Thoracic aorta (tissue), 2 donors: ENCODE data around the gene TRAPPC13. TPM values are rescaled to one million over a fixed set of nuclear protein-coding genes. Genes with fewer than 3 reads are reported as not detected.
"Not testable (repeated sequence)": the region's sequence is repeated elsewhere in the genome, so short reads cannot be mapped to it uniquely, and the experiment has no call there.

Experiments used
- ATAC-seq: fragments of 150-250 bp; one replicate; pipeline ENCODE4 v1.8.0; 2017; ENCODE audit warnings: low read depth; ENCODE audit not compliant: insufficient number of reproducible peaks, low FRiP score
- DNase-seq: peaks from one replicate; pipeline ENCODE4 v3.0.0-alpha.2; 2020; ENCODE audit warnings: low spot score
- H3K27ac ChIP-seq, 2 donors: fragments of 200-600 bp; sonication (generic); 1 replicate in 1 of 2; 2 replicates in 1 of 2; pipeline ENCODE4 v1.5.1; 2016; ENCODE audit warnings: mild to moderate bottlenecking in 2 of 2, moderate library complexity in 2 of 2
- H3K27me3 ChIP-seq: fragments of 200-600 bp; sonication (generic); replicated peaks from 2 replicates; pipeline ENCODE4 v1.6.0; 2016; ENCODE audit warnings: mild to moderate bottlenecking; ENCODE audit not compliant: insufficient read depth
- H3K36me3 ChIP-seq: fragments of 200-600 bp; sonication (generic); one replicate; pipeline ENCODE4 v1.5.1; 2016
- H3K4me1 ChIP-seq, 2 donors: fragments of 200-600 bp; sonication (generic); 1 replicate in 1 of 2; 2 replicates in 1 of 2; pipeline versions ENCODE4 v1.5.1 to v1.6.0; 2016; ENCODE audit warnings: low read depth in 2 of 2, mild to moderate bottlenecking in 1 of 2; ENCODE audit not compliant: control insufficient read depth in 1 of 2
- H3K4me3 ChIP-seq: fragments of 200-600 bp; sonication (generic); 2 replicates; pipeline ENCODE4 v1.5.1; 2016; ENCODE audit warnings: mild to moderate bottlenecking
- H3K9me3 ChIP-seq: fragments of 200-600 bp; sonication (generic); 2 replicates; pipeline ENCODE4 v1.5.1; 2016
- total RNA-seq, 2 donors: library from RNA; depleted of rRNA; stranded (reverse); fragments of >200 nt; gene quantifications; one replicate each; pipeline versions ENCODE4 v1.1.0 to v1.2.3, GENCODE V29; 2016
- TF ChIP-seq, protein P1 (sequence below): fragments of 200-600 bp; sonication (generic); IDR thresholded peaks from one replicate; pipeline ENCODE4 v1.5.1; 2019; ENCODE audit warnings: antibody characterized with exemption

TRAPPC13 gene
- total RNA-seq, 2 donors from 2014 or later = 9.7 to 14.4 TPM

DNA sequence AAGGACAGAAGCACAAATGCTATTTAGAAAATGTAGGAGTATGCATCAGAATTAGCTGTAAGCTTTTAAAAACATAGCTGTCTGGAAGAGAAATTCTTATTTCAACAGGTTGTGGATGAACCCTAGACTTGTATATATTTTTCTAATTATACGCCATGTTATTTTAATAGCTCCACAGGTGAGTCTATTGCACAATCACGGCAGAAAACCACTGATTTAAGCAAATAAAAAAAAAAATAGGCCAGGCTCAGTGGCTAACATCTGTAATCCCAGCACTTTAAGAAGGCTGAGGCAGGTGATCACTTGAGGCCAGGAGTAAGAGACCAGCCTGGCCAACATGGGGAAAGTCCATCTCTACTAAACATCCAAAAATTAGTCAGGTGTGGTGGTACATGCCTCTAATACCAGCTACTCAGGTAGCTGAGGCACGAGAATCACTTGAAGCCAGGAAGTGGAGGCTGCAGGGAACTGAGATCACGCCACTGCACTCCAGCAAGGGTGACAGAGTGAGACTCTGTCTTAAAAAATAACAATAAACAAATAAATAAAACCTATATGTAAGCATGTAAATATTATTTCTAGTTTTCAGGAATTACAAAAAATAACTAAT is 12.4 kb upstream of the TRAPPC13 start:
- DNase-seq = no peak
- TF ChIP-seq, protein P1, sequence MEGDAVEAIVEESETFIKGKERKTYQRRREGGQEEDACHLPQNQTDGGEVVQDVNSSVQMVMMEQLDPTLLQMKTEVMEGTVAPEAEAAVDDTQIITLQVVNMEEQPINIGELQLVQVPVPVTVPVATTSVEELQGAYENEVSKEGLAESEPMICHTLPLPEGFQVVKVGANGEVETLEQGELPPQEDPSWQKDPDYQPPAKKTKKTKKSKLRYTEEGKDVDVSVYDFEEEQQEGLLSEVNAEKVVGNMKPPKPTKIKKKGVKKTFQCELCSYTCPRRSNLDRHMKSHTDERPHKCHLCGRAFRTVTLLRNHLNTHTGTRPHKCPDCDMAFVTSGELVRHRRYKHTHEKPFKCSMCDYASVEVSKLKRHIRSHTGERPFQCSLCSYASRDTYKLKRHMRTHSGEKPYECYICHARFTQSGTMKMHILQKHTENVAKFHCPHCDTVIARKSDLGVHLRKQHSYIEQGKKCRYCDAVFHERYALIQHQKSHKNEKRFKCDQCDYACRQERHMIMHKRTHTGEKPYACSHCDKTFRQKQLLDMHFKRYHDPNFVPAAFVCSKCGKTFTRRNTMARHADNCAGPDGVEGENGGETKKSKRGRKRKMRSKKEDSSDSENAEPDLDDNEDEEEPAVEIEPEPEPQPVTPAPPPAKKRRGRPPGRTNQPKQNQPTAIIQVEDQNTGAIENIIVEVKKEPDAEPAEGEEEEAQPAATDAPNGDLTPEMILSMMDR = no peak
- no peak overlapping the region for H3K4me3 ChIP-seq
- no peak for ATAC-seq
- H3K9me3 ChIP-seq = no peaks in the 10 kb centered on the region
- H3K27me3 ChIP-seq = no peaks in the 10 kb centered on the region
- no peak overlapping the region for H3K27ac ChIP-seq
- no peaks in the 10 kb centered on the region for H3K4me1 ChIP-seq
- H3K36me3 ChIP-seq = peaks cover 28% of the 10 kb centered on the region

DNA sequence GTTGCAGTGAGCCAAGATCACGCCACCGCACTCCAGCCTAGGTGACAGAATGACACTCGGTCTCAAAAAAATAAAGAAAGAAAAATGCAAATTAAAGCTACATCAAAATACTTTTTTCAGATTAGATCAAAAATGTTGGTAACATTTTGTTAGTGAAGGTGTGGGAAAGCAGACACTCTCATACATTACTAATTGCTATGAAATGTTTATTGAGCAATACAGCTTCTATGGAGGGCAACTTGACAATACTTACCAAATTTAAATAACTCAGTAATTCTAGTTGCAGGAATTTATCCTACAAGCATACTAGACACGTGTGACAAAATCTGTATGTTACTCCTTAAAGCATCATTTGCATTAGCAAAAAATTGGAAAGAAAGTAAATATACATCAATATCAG is 4.8 kb upstream of the TRAPPC13 start:
- TF ChIP-seq, protein P1 = no peak
- DNase-seq = no peak
- ATAC-seq = no peak
- peaks cover 18 to 31% of the 10 kb centered on the region in 2 donors for H3K4me1 ChIP-seq
- peaks cover 3% of the 10 kb centered on the region for H3K36me3 ChIP-seq
- H3K4me3 ChIP-seq = no peak overlapping the region
- no peaks in the 10 kb centered on the region for H3K9me3 ChIP-seq
- no peak overlapping the region for H3K27ac ChIP-seq
- no peaks in the 10 kb centered on the region for H3K27me3 ChIP-seq

DNA sequence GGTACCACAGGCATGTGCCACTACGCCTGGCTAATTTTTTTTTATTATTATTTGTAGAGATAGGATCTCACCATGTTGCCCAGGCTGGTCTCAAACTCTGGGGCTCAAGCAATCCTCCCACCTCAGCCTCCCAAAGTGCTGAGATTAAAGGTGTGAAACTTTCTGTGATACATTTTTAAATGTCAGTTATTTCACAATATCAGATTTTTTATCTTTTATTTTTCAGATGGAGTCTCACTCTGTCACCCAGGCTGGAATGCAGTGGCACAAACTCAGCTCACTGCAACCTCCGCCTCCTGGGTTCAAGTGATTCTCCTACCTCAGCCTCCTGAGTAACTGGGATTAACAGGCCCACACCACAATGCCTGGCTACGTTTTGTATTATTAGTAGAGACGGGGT is 2.9 kb upstream of the TRAPPC13 start:
- not testable (repeated sequence) for ATAC-seq, DNase-seq, H3K27me3 ChIP-seq, H3K27ac ChIP-seq, H3K36me3 ChIP-seq, H3K9me3 ChIP-seq, H3K4me3 ChIP-seq
- H3K4me1 ChIP-seq = peaks cover 25 to 42% of the 10 kb centered on the region in 2 donors

DNA sequence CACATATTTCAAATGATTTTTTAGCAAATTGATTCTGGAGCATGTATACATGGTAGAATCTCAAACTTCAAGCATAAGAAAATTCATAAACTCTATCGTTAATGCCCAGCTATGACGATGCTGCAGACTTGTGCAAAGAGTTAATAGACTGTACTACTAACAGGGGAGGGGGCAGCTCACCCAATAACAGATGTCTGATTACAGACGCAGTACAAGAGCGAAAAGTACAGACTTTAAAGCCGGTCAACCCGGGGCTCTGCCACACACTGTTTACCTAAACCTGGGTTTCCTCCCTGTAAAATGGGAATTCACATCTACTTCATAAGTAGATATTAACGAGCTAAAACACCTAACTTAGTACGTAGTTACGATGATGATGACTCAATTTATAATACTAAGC is 1.3 kb upstream of the TRAPPC13 start:
- TF ChIP-seq, protein P1 = no peak
- peak overlapping the region; percentile 92 for H3K4me3 ChIP-seq
- H3K9me3 ChIP-seq = no peaks in the 10 kb centered on the region
- DNase-seq (no peak), ATAC-seq (no peak)
- peak overlapping the region; percentile 77 to 82 for H3K27ac ChIP-seq
- no peaks in the 10 kb centered on the region for H3K27me3 ChIP-seq
- H3K4me1 ChIP-seq = peaks cover 25 to 42% of the 10 kb centered on the region in 2 donors
- no peaks in the 10 kb centered on the region for H3K36me3 ChIP-seq

DNA sequence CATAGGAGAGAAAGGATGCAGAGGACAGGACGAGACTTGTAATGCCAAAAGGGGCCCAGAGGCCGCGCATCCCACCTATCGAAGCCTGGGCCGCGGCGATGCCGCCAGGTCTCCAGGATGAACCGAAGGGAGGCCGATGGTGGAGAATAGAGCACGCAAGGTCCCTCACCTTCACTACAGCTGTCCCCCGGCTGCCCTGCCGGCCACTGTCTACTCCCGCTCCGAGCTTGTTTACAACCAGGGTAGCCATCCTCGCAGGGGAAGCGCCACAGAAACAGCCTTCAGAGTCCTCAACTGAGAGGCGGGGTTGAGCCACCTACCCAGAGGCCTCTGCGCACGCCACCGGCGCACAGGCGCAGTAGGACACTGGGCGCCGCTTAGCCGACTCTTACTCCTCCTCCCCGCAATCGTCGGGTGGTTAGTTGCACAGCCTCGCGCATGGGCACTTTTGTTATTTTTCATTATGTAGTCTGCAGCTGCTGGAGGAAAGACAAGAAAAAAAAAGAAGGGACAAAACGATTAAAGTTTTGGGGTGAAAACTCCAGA is 729 bp upstream of the TRAPPC13 start, which contains the start of gene TRIM23:
TSS of gene TRIM23 (minus strand) at position 309 of the 546 bp plus-strand sequence. CDS start at position 250, 59 bp downstream.
- H3K4me1 ChIP-seq = peaks cover 25 to 37% of the 10 kb centered on the region in 2 donors
- DNase-seq = peak; percentile 78
- H3K4me3 ChIP-seq = peak within 1 kb of the TSS; percentile 92
- H3K36me3 ChIP-seq = no peaks in the 10 kb centered on the region
- ATAC-seq = peak; percentile 93
- TF ChIP-seq, protein P1 = no peak
- H3K27me3 ChIP-seq = no peaks in the 10 kb centered on the region
- peak within 1 kb of the TSS; percentile 77 to 82 for H3K27ac ChIP-seq
- no peaks in the 10 kb centered on the region for H3K9me3 ChIP-seq
